Islet of Langerhans (tissue), 1 donor: Measurements from ENCODE around the gene GALT.

Experiments
- FAIRE-seq: peaks from one replicate; lab custom pipeline; 2011; peaks lifted over from hg19 to GRCh38; lab: Jason Lieb, UNC

GALT gene

DNA sequence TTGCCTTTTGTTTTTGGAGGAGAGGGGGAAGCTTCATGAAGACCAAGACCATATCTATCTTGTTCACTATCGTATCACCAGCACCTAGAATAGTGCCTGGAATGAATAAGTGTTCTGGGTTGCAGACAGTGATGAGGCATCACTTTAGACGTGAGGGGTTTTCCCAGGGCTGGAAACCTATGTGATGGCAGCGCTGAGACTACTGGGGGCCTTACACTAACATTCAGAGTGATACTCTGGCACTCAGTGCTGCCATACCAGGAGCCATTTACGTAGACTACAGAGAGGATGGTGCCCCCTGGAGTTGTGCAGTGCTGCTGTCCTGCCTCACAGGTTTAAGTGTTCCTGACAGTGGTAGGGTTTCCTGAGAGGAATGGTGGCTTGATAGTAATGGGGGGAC, 37.7 kb downstream of the GALT start:
- FAIRE-seq: no peak

DNA sequence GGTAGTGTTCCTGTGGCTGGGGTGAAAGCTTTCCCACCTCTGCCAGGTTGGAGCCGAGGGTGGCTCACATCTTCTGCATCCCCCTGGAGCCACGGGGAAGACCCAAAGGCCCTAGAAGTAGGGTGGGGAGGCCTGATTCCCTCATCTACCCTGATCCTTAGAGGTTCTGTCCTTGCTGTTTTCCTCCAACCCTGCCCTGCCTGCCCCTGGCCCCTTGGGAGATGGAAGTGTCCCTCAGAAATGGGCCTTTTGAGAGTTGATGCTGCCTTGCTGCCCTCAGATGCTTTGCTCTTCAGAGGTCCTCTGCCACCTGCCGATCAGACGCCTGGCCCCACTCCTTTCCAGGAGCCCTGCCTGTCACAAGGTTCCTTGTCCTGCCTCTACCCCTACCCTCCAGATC, 38.3 kb downstream of the GALT start:
- FAIRE-seq: no peak

- no peak for FAIRE-seq
These were observed 39.1 kb downstream of the GALT start for GRCh38 chr9:34685591-34685990.

- FAIRE-seq: no peak
These were observed 39.8 kb downstream of the GALT start for GRCh38 chr9:34686231-34686630.

DNA sequence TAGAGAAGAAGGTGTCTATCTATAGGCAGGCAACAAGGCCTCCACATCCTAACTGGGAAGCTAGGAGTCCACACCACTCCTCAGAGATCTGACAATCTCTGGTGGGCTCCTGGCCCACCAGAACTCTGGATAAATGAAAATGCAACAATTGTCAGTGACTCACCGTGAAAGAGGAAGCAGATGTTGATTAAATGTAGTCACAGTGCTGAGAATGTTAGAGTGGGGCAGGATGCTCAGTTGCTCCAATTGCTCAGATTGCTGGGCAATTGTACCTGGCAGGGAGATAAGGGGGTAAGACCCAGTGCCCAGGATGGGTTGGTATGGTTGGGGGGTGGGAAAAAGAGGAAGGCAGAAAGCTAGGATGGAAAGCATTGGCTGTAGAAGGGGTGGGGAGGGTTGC, 40.3 kb downstream of the GALT start:
- no peak for FAIRE-seq

GRCh38 chr9:34687276-34688030, 41.0 kb downstream of the GALT start:
- no peak for FAIRE-seq

- FAIRE-seq: no peak
These were observed 42.0 kb downstream of the GALT start for GRCh38 chr9:34688329-34689115.

DNA sequence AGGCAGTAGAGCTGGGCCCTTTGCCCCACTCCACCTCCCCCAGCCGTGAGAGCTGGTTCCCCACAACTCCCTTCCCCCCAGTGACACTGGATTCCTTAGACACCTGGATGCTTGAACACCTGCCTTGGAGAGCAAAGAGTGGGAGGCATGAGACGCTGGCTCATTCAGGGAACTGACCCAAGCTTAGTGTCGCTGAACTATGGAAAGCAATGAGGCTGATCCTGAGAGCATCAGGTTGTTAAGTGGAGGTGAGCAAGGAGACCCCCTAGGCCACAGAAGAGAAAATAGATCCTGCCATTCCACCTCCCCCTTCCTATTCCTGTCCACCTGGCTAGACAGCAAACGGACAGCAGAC, 42.6 kb downstream of the GALT start:
- FAIRE-seq: no peak

- FAIRE-seq: no peak
These were observed 43.0 kb downstream of the GALT start for GRCh38 chr9:34689512-34689911.

GRCh38 chr9:34690983-34691935, 44.8 kb downstream of the GALT start, which contains the start of gene CCL19:
Gene CCL19, minus strand, starts transcription at chr9:34691276. Its CDS starts 137 bp downstream, at chr9:34691139.
- FAIRE-seq: no peak

DNA sequence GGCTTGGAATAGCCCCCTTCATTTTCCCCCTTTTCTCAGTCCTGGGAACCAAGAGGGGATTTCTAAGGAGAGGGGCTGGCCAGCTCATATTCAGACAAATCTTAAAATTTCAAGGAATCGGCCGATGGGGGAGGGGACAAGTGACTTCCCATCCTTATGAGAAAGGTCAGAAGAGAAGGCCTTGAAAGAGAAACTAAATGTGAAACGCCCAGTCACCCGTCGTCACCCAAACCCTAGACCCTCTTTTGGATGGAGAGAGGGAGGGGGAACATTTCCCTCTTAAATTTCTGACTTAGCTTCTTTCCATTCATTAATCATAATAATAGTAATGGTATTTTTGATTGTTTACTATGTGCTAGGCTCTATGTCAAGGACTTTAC, 45.5 kb downstream of the GALT start:
- FAIRE-seq: no peak

DNA sequence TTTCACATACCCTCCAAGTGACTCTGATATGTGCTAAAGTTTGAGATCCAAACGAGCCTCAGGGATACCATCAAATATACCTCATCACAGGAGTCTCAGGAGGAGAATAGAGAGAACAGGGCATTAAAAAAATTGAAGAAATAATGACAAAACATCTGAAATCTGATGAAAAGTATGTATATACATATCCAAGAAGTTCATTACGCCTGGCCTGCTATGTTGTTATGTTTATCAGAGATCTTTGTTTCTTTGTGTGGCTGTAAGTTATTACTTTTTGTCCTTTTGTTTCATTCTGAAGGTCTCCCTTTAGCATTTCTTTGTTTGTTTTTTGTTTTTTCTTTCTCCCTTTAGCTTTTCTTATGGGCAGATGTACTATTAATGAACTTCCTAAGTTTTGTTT, 47.1 kb downstream of the GALT start:
- no peak for FAIRE-seq

DNA sequence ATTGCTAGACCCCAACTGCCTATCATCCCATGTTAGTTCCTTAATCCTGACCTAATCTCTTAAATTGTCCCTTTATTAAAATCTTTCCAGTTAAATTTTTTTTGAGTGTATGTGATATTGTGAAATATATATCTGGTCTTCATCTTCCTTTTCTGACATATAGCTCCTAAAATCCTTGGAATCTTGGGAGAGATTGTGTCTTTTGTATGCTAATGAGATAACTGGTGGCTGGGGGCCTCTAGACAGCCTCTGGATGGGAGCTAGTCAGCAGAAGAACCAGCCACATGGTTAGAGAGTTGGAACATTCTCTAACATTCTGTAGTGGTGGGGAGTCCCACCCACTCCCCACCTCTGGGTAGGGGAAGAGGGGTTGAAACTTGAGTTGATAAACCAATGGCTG, 48.3 kb downstream of the GALT start:
- FAIRE-seq: no peak
